ENCODE measurements around the gene SLC24A2.

The SLC24A2 gene

GRCh38 chr9:19757745-19758144, 31.1 kb downstream of the SLC24A2 start:
- DNase-seq (ENCODE audit: low read depth): no peak

- no peak for DNase-seq (ENCODE audit: low read depth)
Measured at GRCh38 chr9:19754921-19755320, 33.9 kb downstream of the SLC24A2 start.

- DNase-seq (ENCODE audit: low read depth): no peak
Measured at GRCh38 chr9:19748278-19749126, 40.3 kb downstream of the SLC24A2 start.

- DNase-seq (ENCODE audit: low read depth): no peak
Measured at GRCh38 chr9:19746223-19746622, 42.6 kb downstream of the SLC24A2 start.

- DNase-seq (ENCODE audit: low read depth): no peak
Measured at GRCh38 chr9:19741178-19741577, 47.7 kb downstream of the SLC24A2 start.
